Fibroblast of pulmonary artery (primary cell): ENCODE data around the gene CHCHD3.

Source experiments
- DNase-seq: peaks from one replicate; pipeline ENCODE4 v3.0.0-alpha.2; 2010; ENCODE audit warnings: low read depth
- H3K4me3 ChIP-seq: replicated peaks from 2 replicates; pipeline ENCODE4 v1.5.1; 2011; ENCODE audit warnings: low read depth, mild to moderate bottlenecking, control low read depth, low read length, moderate library complexity
- TF ChIP-seq, protein P1 (sequence below): IDR thresholded peaks from 2 replicates; pipeline ENCODE4 v1.5.1; 2011; ENCODE audit warnings: mild to moderate bottlenecking, control low read depth, low read length, inconsistent platforms; ENCODE audit errors: missing control alignments

The CHCHD3 gene

DNA sequence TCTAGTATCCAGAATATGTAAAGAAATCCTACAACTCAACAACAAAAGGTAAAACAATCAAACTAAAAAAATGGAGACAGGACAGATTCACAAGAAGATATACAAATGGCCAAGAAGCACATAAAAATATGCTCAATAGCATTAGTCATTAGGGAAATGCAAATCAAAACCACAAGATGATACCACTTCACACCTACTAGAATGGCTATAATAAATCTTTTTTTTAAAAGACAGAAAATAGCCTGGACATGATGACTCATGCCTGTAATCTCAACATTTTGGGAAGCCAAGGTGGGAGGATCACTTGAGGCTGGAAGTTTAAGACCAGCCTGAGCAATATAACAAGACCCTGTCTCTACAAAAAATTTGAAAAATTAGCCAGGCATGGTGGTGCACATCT lies 27.9 kb upstream of the CHCHD3 start:
- no peak overlapping the region for H3K4me3 ChIP-seq
- TF ChIP-seq, protein P1, sequence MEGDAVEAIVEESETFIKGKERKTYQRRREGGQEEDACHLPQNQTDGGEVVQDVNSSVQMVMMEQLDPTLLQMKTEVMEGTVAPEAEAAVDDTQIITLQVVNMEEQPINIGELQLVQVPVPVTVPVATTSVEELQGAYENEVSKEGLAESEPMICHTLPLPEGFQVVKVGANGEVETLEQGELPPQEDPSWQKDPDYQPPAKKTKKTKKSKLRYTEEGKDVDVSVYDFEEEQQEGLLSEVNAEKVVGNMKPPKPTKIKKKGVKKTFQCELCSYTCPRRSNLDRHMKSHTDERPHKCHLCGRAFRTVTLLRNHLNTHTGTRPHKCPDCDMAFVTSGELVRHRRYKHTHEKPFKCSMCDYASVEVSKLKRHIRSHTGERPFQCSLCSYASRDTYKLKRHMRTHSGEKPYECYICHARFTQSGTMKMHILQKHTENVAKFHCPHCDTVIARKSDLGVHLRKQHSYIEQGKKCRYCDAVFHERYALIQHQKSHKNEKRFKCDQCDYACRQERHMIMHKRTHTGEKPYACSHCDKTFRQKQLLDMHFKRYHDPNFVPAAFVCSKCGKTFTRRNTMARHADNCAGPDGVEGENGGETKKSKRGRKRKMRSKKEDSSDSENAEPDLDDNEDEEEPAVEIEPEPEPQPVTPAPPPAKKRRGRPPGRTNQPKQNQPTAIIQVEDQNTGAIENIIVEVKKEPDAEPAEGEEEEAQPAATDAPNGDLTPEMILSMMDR: no peak
- no peak for DNase-seq

- H3K4me3 ChIP-seq: no peak overlapping the region
- no peak for DNase-seq
- TF ChIP-seq, protein P1: no peak
Measured at GRCh38 chr7:133108023-133108422, 26.1 kb upstream of the CHCHD3 start.

DNA sequence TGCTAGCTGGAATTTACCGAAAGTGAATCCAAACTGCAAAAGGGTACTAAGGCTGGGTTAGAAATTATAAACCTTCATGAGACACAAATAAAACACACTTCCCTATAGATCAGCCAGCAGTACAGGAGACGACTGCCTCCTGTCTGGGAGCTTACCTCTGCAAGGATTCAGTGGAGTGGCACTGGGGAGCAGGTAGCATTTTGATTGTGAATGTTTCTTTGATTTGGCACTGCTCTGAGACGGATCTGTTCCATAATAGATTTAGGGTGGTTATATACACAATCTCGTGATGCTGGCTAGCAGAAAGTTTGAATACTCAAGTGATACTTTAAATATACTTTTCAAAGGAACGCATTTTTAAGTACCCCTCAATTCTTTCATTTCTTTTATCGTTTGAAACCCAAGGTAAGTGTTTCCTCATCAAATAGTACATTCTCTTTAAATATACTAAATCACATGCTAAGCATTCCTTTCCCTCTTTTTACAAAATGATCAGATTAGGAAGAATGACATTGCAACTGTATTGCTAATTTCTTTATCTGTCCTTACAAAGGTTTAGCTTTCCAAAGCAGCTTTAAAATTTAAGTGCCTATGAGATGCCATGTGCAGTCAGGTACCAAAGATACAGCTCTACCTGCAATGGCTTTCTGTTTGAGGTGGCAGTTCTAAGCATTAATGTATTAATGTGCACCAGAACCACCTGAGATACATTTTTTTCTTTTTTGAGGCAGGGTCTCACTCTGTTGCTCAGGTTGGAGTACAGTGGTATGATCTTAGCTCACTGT lies 20.6 kb upstream of the CHCHD3 start:
- TF ChIP-seq, protein P1: no peak
- no peak for DNase-seq
- no peak overlapping the region for H3K4me3 ChIP-seq

- no peak overlapping the region for H3K4me3 ChIP-seq
- TF ChIP-seq, protein P1: no peak
- no peak for DNase-seq
Measured at GRCh38 chr7:133099633-133100286, 17.9 kb upstream of the CHCHD3 start.

DNA sequence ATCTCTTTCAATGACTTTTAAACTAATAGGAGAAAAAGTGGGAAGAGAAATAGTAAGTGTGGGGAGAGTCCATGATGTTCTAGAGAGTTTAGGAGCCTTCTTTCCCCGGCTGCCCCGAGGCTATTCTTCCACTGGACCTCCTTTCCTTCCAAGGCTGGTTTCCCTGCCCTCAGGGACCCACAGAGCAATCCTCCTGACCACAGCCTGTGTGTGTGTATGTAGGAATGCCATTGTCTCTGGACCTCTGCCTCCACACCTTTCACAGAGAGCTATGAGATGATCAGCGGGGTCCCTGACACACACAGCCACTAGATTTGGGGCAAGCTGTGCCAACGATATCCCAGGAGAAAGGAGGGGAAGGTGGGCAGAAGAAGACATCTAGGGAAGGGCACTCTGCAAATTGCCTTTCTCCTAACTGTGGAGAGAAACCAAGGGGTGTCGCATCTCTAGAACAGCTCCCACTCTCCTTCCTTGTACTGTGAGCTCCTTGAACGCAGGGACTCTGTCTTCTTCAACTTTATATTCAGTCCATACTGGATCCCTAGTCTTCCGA lies 13.3 kb upstream of the CHCHD3 start:
- H3K4me3 ChIP-seq: no peak overlapping the region
- TF ChIP-seq, protein P1: no peak
- DNase-seq: no peak

DNA sequence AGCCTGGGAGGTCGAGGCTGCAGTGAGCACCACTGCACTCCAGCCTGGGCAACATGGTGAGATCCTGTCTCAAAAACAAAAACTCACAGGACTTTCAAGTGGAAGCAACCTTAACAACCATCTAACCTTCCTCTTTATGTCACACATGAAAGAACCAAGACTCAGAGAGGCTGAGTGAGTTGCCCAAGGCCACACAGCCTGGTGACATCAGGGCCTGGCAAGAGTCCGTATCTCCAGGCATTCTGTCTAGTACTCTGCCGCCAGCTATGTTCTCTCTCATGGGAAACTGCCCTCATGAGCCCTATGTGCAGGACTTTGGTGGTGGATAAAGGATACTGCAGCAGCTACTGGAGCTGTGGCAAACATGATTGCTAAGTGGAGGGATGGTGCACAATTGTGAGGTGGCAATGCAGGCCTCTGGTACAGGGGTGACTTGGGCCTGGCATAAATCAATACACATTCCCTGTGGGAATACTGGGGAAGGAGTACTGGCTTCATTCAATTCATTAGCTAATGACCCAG lies 10.1 kb upstream of the CHCHD3 start:
- no peak overlapping the region for H3K4me3 ChIP-seq
- TF ChIP-seq, protein P1: no peak
- no peak for DNase-seq
